Testis (tissue), 5 donors: ENCODE measurements around the gene SFXN1. TPM values are rescaled to one million over a fixed set of nuclear protein-coding genes. Genes with fewer than 3 reads are reported as not detected.

Source experiments
- DNase-seq: peaks from one replicate; pipeline ENCODE4 v3.0.0-alpha.2; 2019
- H3K27ac ChIP-seq, 2 donors: fragments of 200-600 bp; sonication (generic); one replicate each; pipeline ENCODE4 v1.5.1; 2019
- H3K27me3 ChIP-seq: fragments of 200-600 bp; sonication (generic); one replicate; pipeline ENCODE4 v1.5.1; 2019
- H3K36me3 ChIP-seq: fragments of 200-600 bp; sonication (generic); one replicate; pipeline ENCODE4 v1.5.1; 2017; ENCODE audit warnings: low read depth; ENCODE audit errors: missing control alignments
- H3K4me1 ChIP-seq: fragments of 200-600 bp; sonication (generic); one replicate; pipeline ENCODE4 v1.5.1; 2019
- H3K4me3 ChIP-seq, 2 donors: fragments of 200-600 bp; sonication (generic); one replicate each; pipeline ENCODE4 v1.5.1; 2017 to 2019
- H3K9me3 ChIP-seq: fragments of 200-600 bp; sonication (generic); one replicate; pipeline ENCODE4 v1.5.1; 2017
- CTCF ChIP-seq, 3 experiments: fragments of 450-650 bp in 2 of 3; fragments of 200-600 bp in 1 of 3; sonication (generic) in 1 of 3; IDR thresholded peaks; one replicate each; pipeline ENCODE4 v1.5.1; 2016 to 2019; ENCODE audit warnings: antibody characterized with exemption in 3 of 3, mild to moderate bottlenecking in 2 of 3, moderate library complexity in 1 of 3
- POLR2A ChIP-seq: fragments of 450-650 bp; IDR thresholded peaks from one replicate; pipeline ENCODE4 v1.6.1; 2017; ENCODE audit warnings: antibody characterized with exemption, mild to moderate bottlenecking, moderate library complexity
- WGBS, 2 donors: methylation state at CpG; one replicate each; pipeline ENCODE4 v1.1.5; 2018; 5-methylcytosine and 5-hydroxymethylcytosine counted together
- intact Hi-C: fragments of 100-400 bp; cut with DNase I; formaldehyde crosslinking; loops from one replicate; pipeline ENCODE4 v1.15.1; 2023; ENCODE audit warnings: low total_unique reads
- long read RNA-seq, 2 donors: transcript quantifications; one replicate each; lab custom pipeline, GENCODE V29; 2026
- polyA plus RNA-seq: library from polyadenylated mRNA; stranded (reverse); fragments of 350-450 nt; fragmentation: Illumina TruSeq; extraction: RNeasy Lipid Tissue Mini Kit (QIAGEN cat#74804); gene quantifications from one replicate; pipeline ENCODE4 v1.2.3, GENCODE V29; 2014; ENCODE audit warnings: low read depth, low replicate concordance; ENCODE audit not compliant: insufficient read depth
- total RNA-seq, 2 donors: library from RNA; depleted of rRNA; stranded (reverse); fragments of >200 nt; gene quantifications; one replicate each; pipeline ENCODE4 v1.2.3, GENCODE V29; 2016

Gene SFXN1
- 10 to 100 TPM; 29.3 to 44.5 TPM for total RNA-seq
- polyA plus RNA-seq: 22.6 TPM
- long read RNA-seq, donor 1, full-length matches to known transcripts: 22 of 22 reads
- long read RNA-seq, donor 1, partial matches to known transcripts: 0 of 22 reads
- long read RNA-seq, donor 1, other reads (novel, unspliced or antisense): 0 of 22 reads
- long read RNA-seq, donor 2, full-length matches to known transcripts: 18 of 18 reads
- long read RNA-seq, donor 2, partial matches to known transcripts: 0 of 18 reads
- long read RNA-seq, donor 2, other reads (novel, unspliced or antisense): 0 of 18 reads

- 0 to 1% methylated on average over 21 to 76 of the region's 94 CpGs for WGBS, 2 donors
- intact Hi-C loops: no loop called here
- peak; percentile 86 for DNase-seq
Measured at GRCh38 chr5:175478384-175479124, at the start of gene SFXN1. Gene SFXN1, plus strand, starts transcription at chr5:175478560. Its CDS starts 13,544 bp downstream, at chr5:175492104.

GRCh38 chr5:175434800-175435199 lies 43.6 kb upstream of the SFXN1 start:
- WGBS, 2 donors: 73% methylated on average over 6 of the region's 6 CpGs
- Histone ChIP-seq H3K36me3 (no peaks in the 10 kb centered on the region), H3K4me3 (no peak overlapping the region)

More at GRCh38 chr5:175478384-175479124, at the start of gene SFXN1:
- Histone ChIP-seq H3K36me3 (no peaks in the 10 kb centered on the region), H3K27ac (peak within 1 kb of the TSS; percentile 68 to 82), H3K4me1 (peaks cover 7% of the 10 kb centered on the region), H3K27me3 (no peaks in the 10 kb centered on the region), H3K4me3 (peak within 1 kb of the TSS; percentile 84 to 85), H3K9me3 (no peaks in the 10 kb centered on the region)
- TF ChIP-seq CTCF (IDR thresholded peaks at IDR 0.05) (no peak), POLR2A (no peak)

GRCh38 chr5:175436359-175436758 lies 42.0 kb upstream of the SFXN1 start:
- Histone ChIP-seq H3K9me3 (no peaks in the 10 kb centered on the region), H3K27me3 (no peaks in the 10 kb centered on the region), H3K4me3 (no peak overlapping the region), H3K36me3 (no peaks in the 10 kb centered on the region), H3K4me1 (no peaks in the 10 kb centered on the region), H3K27ac (no peak overlapping the region)
- no peak for DNase-seq
- TF ChIP-seq CTCF (IDR thresholded peaks at IDR 0.05): no peak
- TF ChIP-seq POLR2A: no peak
- WGBS, 2 donors: 72 to 79% methylated on average over 8 of the region's 8 CpGs
- intact Hi-C loops: no loop called here

More at GRCh38 chr5:175434800-175435199, 43.6 kb upstream of the SFXN1 start:
- Histone ChIP-seq H3K27me3 (no peaks in the 10 kb centered on the region), H3K9me3 (no peaks in the 10 kb centered on the region), H3K27ac (no peak overlapping the region), H3K4me1 (no peaks in the 10 kb centered on the region)
- intact Hi-C loops: no loop called here
- TF ChIP-seq CTCF (IDR thresholded peaks at IDR 0.05) (no peak), POLR2A (no peak)
- no peak for DNase-seq

DNA sequence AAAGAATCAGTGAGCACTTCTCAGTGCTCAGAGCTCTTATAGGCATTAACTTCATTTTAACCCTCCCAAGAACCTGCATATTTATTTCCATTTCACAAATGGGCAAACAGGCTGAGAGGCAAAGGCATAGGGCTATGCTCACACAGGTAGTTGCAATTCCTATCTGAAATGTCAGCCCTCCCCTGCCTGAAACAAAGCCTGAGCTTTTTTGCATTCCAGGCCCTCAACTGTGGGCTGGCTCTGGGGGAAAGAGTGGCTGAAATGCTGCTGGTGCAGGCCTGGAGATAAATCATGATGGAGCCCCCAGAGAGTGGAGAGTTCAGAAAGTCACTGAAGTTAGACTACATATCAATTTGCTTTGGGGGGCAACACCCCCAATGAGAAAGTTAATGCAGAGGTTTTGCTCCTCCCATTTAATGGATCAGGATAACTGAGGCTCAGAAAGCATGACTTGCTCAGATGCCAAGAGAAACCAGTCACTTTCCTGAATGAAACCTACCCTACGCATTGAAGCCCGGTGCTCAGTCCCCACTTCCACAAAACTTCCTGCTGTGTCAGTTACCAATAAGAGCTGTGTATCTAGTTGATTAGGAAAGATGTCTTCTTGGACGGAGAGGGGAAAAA lies 40.0 kb upstream of the SFXN1 start:
- Histone ChIP-seq H3K36me3 (no peaks in the 10 kb centered on the region), H3K27me3 (no peaks in the 10 kb centered on the region), H3K27ac (no peak overlapping the region), H3K4me3 (no peak overlapping the region), H3K9me3 (no peaks in the 10 kb centered on the region), H3K4me1 (no peaks in the 10 kb centered on the region)
- DNase-seq: no peak
- intact Hi-C loops: no loop called here
- WGBS, 2 donors: 68 to 86% methylated on average over 3 of the region's 3 CpGs
- TF ChIP-seq POLR2A (no peak), CTCF (IDR thresholded peaks at IDR 0.05) (no peak)
